GM12873 (cell line): ENCODE results near the gene ZNF681.

Experiments used
- CTCF ChIP-seq: IDR thresholded peaks from 2 replicates; pipeline ENCODE4 v1.5.1; 2012; ENCODE audit warnings: low read depth, mild to moderate bottlenecking, moderate library complexity, low read length, control low read depth; ENCODE audit not compliant: insufficient read depth; ENCODE audit errors: missing control alignments

Gene ZNF681

GRCh38 chr19:23795462-23795861 lies 36.8 kb upstream of the ZNF681 start:
- TF ChIP-seq CTCF: no peak

GRCh38 chr19:23792784-23793183 lies 34.1 kb upstream of the ZNF681 start:
- no peak for TF ChIP-seq CTCF

GRCh38 chr19:23790641-23791488 lies 32.2 kb upstream of the ZNF681 start:
- no peak for TF ChIP-seq CTCF

- no peak for TF ChIP-seq CTCF
These were observed 30.6 kb upstream of the ZNF681 start for GRCh38 chr19:23789246-23789645.

- no peak for TF ChIP-seq CTCF
These were observed 29.7 kb upstream of the ZNF681 start for GRCh38 chr19:23788411-23788810.

- no peak for TF ChIP-seq CTCF
These were observed 28.4 kb upstream of the ZNF681 start for GRCh38 chr19:23787106-23787505.

GRCh38 chr19:23785982-23786381 lies 27.3 kb upstream of the ZNF681 start:
- TF ChIP-seq CTCF: no peak
